Gastrocnemius medialis (tissue), 4 donors: ENCODE data around the gene NID1.

ENCODE experiments used
- POLR2A ChIP-seq, 2 donors: fragments of 450-650 bp; IDR thresholded peaks; one replicate each; pipeline ENCODE4 v1.6.1; 2017; ENCODE audit warnings: antibody characterized with exemption in 2 of 2, mild to moderate bottlenecking in 2 of 2, moderate library complexity in 2 of 2
- TF ChIP-seq, protein P1 (sequence below), 5 experiments: fragments of 450-650 bp in 3 of 5; fragments of 200-600 bp in 2 of 5; sonication (generic) in 2 of 5; IDR thresholded peaks in 4 of 5; conservative IDR thresholded peaks in 1 of 5; 1 replicate in 4 of 5; 2 replicates in 1 of 5; pipeline ENCODE4 v1.5.1; 2016 to 2019; ENCODE audit warnings: antibody characterized with exemption in 5 of 5, mild to moderate bottlenecking in 3 of 5, moderate library complexity in 3 of 5

DNA sequence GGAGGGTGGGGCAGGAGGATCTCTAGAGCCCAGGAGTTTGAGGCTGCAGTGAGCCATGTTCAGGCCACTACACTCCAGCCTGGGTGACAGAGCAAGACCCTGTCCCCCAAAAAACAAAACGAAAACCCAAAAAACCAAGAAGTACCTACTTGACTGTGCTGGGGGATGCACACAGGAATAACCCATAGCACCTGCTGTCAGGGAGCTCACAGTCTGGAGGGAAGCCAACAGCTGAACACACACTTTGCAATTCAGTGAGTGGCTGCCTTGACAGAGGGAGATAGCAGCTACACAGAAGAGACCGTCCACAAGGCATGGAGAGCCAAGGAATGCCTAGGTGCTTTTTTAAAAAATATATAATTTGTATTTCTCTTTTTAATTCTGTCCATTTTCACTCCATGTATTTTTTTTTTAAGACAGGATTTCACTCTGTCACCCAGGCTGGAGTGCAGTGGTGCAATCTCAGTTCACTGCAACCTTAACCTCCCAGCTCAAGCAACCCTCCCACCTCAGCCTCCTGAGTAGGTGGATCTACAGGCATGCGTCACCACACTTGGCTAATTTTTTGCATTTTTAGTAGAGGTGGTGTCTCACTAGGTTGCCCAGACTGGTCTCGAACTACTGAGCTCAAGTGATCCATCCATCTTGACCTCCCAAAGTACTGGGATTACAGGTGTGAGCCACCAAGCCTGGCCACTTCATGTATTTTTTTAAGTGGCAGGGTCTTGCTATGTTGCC lies 68.7 kb downstream of the NID1 start:
- TF ChIP-seq, protein P1, sequence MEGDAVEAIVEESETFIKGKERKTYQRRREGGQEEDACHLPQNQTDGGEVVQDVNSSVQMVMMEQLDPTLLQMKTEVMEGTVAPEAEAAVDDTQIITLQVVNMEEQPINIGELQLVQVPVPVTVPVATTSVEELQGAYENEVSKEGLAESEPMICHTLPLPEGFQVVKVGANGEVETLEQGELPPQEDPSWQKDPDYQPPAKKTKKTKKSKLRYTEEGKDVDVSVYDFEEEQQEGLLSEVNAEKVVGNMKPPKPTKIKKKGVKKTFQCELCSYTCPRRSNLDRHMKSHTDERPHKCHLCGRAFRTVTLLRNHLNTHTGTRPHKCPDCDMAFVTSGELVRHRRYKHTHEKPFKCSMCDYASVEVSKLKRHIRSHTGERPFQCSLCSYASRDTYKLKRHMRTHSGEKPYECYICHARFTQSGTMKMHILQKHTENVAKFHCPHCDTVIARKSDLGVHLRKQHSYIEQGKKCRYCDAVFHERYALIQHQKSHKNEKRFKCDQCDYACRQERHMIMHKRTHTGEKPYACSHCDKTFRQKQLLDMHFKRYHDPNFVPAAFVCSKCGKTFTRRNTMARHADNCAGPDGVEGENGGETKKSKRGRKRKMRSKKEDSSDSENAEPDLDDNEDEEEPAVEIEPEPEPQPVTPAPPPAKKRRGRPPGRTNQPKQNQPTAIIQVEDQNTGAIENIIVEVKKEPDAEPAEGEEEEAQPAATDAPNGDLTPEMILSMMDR (IDR thresholded peaks at IDR 0.05 in 4 of 5, conservative IDR thresholded peaks at IDR 0.05 in 1 of 5) = no peak
- TF ChIP-seq POLR2A (IDR thresholded peaks at IDR 0.05) = no peak
